HL-60 (cell line): Measurements from ENCODE around the gene IQGAP1.

Experiments
- DNase-seq, 2 experiments: peaks; one replicate each; pipeline ENCODE4 v3.0.0-alpha.2; 2010 to 2020; ENCODE audit warnings: low read depth in 1 of 2, low spot score in 1 of 2
- H3K27ac ChIP-seq: fragments of 250-450 bp; sonication (Bioruptor Pico); replicated peaks from 2 replicates; pipeline ENCODE4 v1.5.1; 2020; ENCODE audit warnings: mild to moderate bottlenecking, moderate library complexity
- H3K27me3 ChIP-seq: fragments of 250-450 bp; sonication (Bioruptor Pico); 2 replicates; pipeline ENCODE4 v1.5.1; 2021; ENCODE audit warnings: mild to moderate bottlenecking, moderate library complexity; ENCODE audit not compliant: insufficient read depth, poor library complexity, severe bottlenecking
- H3K4me3 ChIP-seq: replicated peaks from 2 replicates; pipeline ENCODE4 v1.5.1; 2011; ENCODE audit warnings: mild to moderate bottlenecking, control low read depth, low read length; ENCODE audit not compliant: insufficient read depth
- CTCF ChIP-seq: IDR thresholded peaks from one replicate; pipeline ENCODE4 v1.5.1; 2011; ENCODE audit warnings: low read length, control low read depth, inconsistent platforms; ENCODE audit not compliant: insufficient read depth
- GABPA ChIP-seq: IDR thresholded peaks from 2 replicates; pipeline ENCODE4 v1.6.1; 2012; ENCODE audit warnings: low read depth
- POLR2AphosphoS5 ChIP-seq: IDR thresholded peaks from 2 replicates; pipeline ENCODE4 v1.6.1; 2012; ENCODE audit warnings: low read depth
- REST ChIP-seq: IDR thresholded peaks from 2 replicates; pipeline ENCODE4 v1.6.1; 2012; ENCODE audit warnings: low read depth; ENCODE audit not compliant: insufficient replicate concordance
- SPI1 ChIP-seq: IDR thresholded peaks from 2 replicates; pipeline ENCODE4 v1.6.1; 2012; ENCODE audit warnings: low read depth, mild to moderate bottlenecking, borderline replicate concordance

Gene IQGAP1

GRCh38 chr15:90489514-90489913 is 101.5 kb downstream of the IQGAP1 start:
- no peak overlapping the region for H3K27ac ChIP-seq
- DNase-seq: no peak
- TF ChIP-seq SPI1 (no peak), GABPA (no peak), POLR2AphosphoS5 (no peak), REST (no peak), CTCF (no peak)
- no peak overlapping the region for H3K4me3 ChIP-seq
- no peaks in the 10 kb centered on the region for H3K27me3 ChIP-seq

- H3K4me3 ChIP-seq: no peak overlapping the region
- no peak for DNase-seq
- H3K27me3 ChIP-seq: no peaks in the 10 kb centered on the region
- TF ChIP-seq GABPA (no peak), POLR2AphosphoS5 (no peak), SPI1 (no peak), CTCF (no peak), REST (no peak)
- H3K27ac ChIP-seq: no peak overlapping the region
Measured at GRCh38 chr15:90489944-90490343, 101.9 kb downstream of the IQGAP1 start.

GRCh38 chr15:90493647-90494046 is 105.6 kb downstream of the IQGAP1 start:
- no peak for DNase-seq
- H3K27me3 ChIP-seq: no peaks in the 10 kb centered on the region

More at GRCh38 chr15:90493647-90494046, 105.6 kb downstream of the IQGAP1 start:
- Histone ChIP-seq H3K4me3 (no peak overlapping the region), H3K27ac (no peak overlapping the region)
- TF ChIP-seq POLR2AphosphoS5 (no peak), SPI1 (no peak), CTCF (no peak), GABPA (no peak), REST (no peak)
